EL (cell line): ENCODE measurements around the gene OR11L1.

Experiments
- DNase-seq: peaks from one replicate; pipeline ENCODE4 v3.0.0-alpha.2; 2016

Gene OR11L1, protein sequence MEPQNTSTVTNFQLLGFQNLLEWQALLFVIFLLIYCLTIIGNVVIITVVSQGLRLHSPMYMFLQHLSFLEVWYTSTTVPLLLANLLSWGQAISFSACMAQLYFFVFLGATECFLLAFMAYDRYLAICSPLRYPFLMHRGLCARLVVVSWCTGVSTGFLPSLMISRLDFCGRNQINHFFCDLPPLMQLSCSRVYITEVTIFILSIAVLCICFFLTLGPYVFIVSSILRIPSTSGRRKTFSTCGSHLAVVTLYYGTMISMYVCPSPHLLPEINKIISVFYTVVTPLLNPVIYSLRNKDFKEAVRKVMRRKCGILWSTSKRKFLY

GRCh38 chr1:247841796-247842195 lies at the start of gene OR11L1:
OR11L1 (minus strand) TSS chr1:247841896; CDS start chr1:247841896, 0 bp downstream.
- DNase-seq: no peak

DNA sequence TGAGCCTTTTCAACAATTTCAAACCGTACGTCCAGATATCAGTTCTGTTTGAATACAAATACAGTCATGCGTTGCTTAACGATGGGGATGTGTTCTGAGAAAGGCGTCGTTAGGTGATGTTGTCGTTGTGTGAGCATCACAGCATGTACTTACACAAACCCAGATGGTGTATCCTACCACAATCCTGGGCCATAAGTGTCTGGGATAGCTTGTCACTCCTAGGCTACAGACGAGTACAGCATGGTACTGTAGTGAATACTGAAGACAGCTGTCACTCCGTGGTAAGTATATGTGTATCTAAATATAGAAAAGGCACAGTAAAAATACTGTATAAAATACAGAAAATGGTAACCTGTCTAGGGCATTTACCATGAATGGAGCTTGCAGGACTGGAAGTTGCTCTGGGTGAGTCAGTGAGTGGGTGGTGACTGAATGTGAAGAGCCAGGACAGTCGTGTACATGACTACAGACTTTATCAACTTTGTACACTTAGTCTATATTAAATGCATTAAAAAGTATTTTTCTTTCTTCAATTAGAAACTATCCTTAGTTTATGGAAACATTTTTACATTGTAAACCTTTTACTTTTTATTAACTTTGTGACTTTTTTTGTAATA lies 43.2 kb upstream of the OR11L1 start:
- no peak for DNase-seq

DNA sequence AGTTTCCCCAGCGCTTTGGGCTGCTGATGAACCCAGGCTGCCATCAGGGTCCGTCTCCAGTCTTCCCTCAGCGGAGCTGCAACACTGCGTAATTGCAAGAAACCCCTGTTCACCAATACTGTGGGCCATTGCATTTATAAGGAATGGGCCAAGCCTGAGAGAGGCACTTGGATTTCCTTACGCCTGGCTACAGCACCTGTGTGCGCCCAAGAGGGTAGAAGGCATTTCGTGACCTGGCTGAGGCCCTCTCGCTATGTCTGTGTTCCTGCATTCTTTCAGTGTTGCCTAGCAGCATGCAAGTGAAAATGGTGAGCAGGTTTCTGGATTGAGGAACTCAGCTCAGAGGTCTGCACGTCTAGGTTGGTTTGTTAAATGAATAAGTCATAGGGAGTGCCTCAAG lies 41.6 kb upstream of the OR11L1 start:
- no peak for DNase-seq

GRCh38 chr1:247865416-247865815 lies 23.7 kb upstream of the OR11L1 start:
- DNase-seq: no peak

GRCh38 chr1:247864644-247865043 lies 22.9 kb upstream of the OR11L1 start:
- DNase-seq: no peak

GRCh38 chr1:247862756-247863155 lies 21.1 kb upstream of the OR11L1 start:
- DNase-seq: no peak

- no peak for DNase-seq
Observed at GRCh38 chr1:247857985-247858619, 16.4 kb upstream of the OR11L1 start.

DNA sequence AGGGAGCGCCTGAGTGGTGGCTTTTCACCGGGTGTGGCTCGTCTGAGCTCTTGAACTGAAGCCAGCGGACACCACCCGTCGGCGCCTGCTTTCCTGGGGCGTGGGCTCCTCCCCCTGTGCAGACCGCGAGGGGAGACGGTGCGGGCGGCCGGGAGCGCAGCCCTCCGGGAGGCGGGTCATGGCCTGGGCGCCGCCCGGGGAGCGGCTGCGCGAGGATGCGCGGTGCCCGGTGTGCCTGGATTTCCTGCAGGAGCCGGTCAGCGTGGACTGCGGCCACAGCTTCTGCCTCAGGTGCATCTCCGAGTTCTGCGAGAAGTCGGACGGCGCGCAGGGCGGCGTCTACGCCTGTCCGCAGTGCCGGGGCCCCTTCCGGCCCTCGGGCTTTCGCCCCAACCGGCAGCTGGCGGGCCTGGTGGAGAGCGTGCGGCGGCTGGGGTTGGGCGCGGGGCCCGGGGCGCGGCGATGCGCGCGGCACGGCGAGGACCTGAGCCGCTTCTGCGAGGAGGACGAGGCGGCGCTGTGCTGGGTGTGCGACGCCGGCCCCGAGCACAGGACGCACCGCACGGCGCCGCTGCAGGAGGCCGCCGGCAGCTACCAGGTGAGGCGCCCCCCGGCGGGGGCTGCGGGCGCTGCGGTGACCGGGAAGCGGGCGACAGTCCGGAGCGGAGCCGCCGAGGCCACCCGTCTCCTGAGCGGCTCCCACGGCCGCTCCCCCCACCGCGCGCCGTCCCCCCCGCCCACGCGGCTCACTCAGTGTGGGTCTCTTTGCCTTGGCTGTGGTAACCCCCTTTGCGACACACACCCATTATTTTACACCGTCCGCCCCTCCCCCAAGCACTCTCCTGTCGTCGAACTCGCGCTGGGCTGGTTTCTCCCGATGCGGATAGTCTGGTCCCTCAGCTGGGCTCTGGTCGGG lies 15.6 kb upstream of the OR11L1 start, which contains the start of gene TRIM58:
TSS of gene TRIM58 (plus strand) at position 119 of the 916 bp plus-strand sequence. CDS start at position 179, 60 bp downstream.
- DNase-seq: no peak

- DNase-seq: no peak
Observed at GRCh38 chr1:247855911-247856310, 14.2 kb upstream of the OR11L1 start.

GRCh38 chr1:247854899-247855545 lies 13.3 kb upstream of the OR11L1 start:
- DNase-seq: no peak

- DNase-seq: no peak
Observed at GRCh38 chr1:247849616-247850015, 7.9 kb upstream of the OR11L1 start.

DNA sequence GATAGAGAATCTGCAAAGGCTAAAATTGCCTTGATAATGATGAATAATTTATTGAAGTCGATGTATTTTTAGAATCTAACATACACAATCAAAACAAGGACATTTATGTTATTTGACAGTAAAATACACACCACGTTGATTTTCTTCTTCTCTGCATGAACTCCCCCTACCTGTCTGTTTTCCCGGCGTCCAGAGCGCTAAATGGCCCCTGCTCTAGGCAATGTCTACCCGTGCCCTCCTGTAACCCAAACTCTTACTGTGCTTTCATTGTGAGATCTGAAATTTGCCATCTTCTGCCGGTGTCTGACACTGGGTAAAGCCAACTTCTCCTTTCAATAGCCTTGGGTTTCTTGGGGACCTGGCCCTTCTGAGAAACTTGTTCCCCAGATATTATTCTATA lies 6.7 kb upstream of the OR11L1 start:
- no peak for DNase-seq

- no peak for DNase-seq
Observed at GRCh38 chr1:247845693-247846017, 4.0 kb upstream of the OR11L1 start.

DNA sequence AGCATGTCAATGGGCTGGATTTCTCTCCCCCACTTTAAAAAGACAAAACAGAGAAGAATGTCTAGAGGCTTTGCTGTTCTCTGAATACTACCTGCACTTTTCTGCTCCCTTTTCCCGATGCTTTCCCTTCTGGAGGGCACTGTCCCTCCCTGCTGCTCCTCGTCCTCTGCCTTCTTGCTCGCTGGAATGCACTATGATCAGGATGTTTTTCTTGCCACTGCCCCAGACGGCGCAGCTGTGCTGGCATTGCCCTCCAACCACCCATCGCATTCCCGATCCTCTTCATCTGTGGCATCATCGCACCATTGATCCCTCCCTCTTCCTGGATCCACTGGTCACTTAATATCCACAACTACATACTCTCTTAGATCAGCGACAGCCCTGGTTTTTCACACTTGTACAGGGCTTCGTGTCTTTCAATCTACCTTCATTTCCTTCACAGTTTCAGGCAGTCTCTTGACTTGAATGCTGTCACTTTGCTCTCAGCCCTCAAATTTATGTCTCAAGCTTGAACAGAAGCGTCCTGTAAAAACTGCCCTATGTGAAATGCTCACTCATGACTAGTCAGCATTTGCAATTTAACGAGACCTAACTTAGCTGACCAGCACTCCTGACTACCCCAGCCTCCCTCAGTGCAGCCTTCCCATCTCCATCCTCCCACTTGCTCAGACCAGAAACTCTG lies 3.5 kb upstream of the OR11L1 start:
- no peak for DNase-seq

DNA sequence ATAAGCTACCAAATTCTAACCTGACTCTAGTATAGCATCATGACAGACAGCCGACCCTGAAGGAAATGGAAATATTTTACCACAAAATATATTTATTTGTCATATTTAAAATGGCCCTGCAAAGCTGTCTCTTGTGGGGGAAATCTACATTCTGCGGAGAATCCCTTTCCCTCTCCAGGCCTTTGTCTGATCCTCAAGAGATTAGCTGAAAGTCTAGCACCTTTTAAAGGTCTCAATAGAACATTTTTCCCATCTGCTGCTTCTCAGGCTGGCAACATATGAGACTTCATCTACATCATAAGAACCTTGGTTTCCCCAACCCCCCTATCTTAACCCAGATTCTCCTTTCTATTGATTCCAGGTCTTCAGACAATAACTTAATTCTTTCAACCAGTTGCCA lies 1.7 kb upstream of the OR11L1 start:
- no peak for DNase-seq

- DNase-seq: no peak
Observed at GRCh38 chr1:247840818-247841217, 878 bp downstream of the OR11L1 start.

- DNase-seq: no peak
Observed at GRCh38 chr1:247833601-247834000, 8.1 kb downstream of the OR11L1 start.

- no peak for DNase-seq
Observed at GRCh38 chr1:247829656-247830055, 12.0 kb downstream of the OR11L1 start.

DNA sequence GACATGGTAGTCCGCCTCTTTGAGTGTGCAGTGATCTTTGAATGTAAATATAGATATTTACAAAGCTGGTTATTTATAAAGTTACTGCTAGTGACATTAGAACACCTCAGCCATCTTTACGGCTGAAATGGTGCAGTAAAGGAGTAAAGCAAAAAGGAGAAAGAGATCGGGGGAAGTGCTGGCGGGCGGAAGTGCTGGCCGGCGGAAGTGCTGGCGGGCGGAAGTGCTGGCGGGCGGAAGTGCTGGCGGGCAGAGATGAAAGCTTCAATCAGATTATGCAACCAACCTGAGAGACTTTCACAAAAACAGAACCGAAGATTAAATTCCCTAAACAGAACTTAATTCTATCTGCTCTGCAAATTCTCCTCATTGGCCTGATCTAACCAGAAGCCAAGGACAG lies 16.3 kb downstream of the OR11L1 start:
- DNase-seq: no peak

DNA sequence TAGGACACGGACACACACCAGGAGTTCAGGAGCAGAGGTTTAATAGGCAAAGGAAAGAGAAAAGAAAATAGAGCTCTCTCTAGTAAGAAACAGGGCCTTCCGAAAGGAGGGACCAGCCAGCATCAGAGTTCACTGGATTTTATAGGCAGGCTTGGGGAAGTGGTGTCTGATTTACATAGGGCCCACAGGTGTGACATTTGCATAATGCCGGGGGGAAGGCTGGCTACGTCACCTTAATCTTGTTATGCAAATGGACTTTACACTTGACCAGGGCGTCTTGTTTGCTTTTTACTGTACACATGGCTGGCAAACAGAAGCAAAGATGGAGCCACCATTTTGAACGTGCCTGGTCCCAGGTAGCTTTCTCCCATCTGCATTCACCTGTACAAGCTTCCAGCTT lies 17.7 kb downstream of the OR11L1 start, which contains the start of gene OR14A16:
TSS of gene OR14A16 (minus strand) at position 97 of the 400 bp plus-strand sequence. CDS start 8,390 bp downstream, outside the sequence.
- DNase-seq: no peak

DNA sequence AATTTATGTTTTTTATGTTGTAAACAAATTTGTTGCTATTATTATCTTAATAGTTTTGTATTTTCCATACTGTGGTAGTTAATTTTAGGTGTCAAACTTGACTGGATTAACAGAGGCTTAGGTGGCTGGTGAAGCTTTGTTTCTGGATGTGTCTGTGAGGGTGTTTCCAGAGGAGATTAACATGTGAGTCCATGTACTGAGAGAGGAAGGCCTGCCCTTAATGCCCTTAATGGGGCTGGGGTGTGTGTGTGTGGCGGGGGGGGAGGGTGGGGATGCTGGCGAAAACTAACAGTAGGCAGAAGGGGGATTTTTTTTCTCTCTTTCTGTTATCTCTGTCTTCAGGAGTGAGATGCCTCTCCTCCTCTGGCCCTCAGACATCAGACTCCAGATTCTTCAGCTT lies 19.6 kb downstream of the OR11L1 start:
- DNase-seq: no peak

- no peak for DNase-seq
Observed at GRCh38 chr1:247812637-247813036, 29.1 kb downstream of the OR11L1 start.
